HG03280 (cell line): ENCODE results near the gene TARBP1.
"Not testable (repeated sequence)": the region's sequence is repeated elsewhere in the genome, so short reads cannot be mapped to it uniquely, and the experiment has no call there.

Experiments used
- ATAC-seq: cut with Tn5 transposase; IDR thresholded peaks from one replicate; pipeline ENCODE4 v1.9.1; 2021; ENCODE audit warnings: mild to moderate bottlenecking, moderate library complexity; ENCODE audit not compliant: unreplicated experiment

TARBP1 gene

DNA sequence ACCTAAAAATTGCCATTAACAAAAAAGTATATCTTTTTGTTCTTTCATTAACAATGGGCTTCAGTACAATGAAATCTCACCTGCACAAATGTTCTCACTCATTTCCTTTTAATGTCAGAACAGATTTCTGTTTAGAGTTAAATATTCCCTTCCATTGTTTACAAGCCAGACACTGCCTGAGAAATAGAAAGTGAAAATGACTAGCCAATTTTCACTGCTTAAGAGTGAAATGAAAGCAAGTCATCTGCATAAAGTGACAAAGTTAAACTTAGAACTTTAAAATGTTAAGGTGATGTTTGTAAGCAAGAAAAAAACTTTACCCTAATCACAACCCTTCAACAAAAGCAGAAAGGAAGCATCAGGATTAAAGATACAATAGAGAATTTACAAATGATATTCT, 78.2 kb downstream of the TARBP1 start:
- peak; percentile 48 for ATAC-seq

DNA sequence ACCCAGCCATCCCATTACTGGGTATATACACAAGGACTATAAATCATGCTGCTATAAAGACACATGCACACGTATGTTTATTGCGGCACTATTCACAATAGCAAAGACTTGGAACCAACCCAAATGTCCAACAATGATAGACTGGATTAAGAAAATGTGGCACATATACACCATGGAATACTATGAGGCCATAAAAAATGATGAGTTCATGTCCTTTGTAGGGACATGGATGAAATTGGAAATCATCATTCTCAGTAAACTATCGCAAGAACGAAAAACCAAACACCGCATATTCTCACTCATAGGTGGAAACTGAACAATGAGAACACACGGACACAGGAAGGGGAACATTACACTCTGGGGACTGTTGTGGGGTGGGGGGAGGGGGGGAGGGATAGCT, 79.5 kb downstream of the TARBP1 start:
- not testable (repeated sequence) for ATAC-seq

DNA sequence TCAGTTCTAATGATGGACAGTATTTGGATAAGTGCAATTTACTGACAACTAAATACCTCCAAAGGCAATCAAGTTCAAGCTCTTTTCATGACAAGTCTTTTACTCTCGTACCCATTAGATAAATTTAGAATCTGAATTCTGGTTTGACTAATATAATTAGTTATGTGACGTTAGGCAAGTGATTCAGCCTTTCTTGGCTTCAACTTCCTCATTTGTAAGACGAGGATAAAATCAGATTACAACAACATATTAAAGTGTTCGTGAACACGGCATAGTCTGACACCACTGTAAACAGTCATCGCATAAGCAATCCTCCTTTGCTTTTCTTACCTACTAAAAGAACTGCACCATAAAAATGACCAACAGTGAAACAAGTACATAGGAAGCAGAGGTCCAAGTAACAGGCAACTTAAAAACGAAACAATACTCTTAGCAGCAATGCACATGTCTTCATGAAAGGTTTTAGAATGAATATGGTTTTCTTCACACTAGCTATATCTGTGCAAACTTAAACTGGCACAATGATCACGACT, 80.1 kb downstream of the TARBP1 start:
- peak; percentile 49 for ATAC-seq

DNA sequence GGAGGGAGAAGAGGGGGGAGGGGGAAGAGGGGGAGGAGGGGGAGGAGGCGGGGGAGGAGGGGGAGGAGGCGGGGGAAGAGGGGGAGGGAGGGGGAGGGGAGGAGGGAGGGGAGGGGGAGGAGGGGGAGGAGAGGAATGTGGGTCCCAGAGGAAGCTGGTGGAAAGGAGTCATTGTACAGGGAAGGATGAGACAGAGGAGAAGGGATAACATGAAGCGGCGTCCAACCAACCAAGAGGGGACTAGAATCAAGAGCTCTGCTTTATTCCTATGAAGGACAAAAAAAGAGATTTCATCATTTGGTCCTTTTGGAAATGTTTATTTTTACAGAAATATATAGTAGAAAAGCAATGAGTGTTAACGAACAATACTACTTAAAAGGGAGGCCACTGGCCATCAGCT, 81.2 kb downstream of the TARBP1 start:
- ATAC-seq: no peak

DNA sequence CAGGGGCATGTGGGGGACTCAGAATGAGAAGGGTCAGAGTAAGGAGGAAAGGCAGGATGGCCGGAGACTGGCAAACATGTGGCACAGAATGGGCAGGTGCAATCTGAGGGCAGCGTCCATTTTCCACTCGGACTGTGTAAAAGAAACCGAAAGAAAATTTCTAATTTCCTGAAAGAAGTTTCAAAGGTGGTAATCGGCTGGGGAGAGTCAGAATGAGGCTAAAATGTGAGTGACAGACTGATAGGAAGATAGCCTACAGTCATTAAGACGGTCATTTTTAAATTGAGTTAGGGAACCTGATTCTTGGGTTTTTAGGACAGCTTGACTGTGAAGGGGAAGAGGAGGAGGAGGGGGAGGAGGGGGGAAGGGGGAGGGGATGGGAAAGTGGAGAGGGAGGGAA, 82.1 kb downstream of the TARBP1 start:
- ATAC-seq: no peak

DNA sequence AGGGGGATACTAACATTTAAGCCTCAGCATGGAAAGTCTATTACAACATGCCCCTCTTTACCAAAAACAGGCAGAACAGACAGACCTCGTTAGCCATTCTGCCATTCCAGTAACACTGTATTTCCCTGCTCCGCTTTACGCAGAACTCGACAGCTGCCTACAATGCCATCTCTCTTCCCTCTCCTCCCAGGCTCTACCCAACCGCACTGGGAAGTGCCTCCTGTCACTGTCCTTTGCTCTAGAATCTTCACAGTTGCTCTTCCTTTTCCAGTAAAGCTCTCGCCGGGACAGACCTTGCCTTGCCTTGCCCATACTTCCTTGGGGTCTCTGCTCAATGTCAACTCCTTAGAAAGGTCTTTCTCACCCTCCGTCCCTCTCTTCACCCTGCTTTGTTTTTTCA, 82.9 kb downstream of the TARBP1 start:
- ATAC-seq: no peak

DNA sequence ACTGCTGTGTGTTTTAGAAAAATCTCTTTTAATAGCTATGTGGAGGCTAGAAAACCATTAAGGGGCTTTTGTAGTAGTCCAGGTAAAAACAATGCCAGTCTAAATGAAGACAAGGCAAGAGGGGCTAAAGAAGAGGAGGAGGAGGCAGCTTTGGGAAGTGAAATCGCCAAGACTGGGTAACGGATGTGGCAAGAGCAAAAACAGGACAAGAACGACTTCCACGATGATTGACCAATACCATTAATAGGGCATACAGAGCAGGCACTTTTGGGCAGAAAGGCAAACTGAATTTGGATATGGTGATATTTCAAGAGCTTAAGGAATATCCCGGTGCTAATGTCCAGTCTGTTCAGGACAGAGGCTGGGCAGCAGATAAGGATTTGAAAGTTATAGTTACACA, 83.7 kb downstream of the TARBP1 start:
- ATAC-seq: no peak

DNA sequence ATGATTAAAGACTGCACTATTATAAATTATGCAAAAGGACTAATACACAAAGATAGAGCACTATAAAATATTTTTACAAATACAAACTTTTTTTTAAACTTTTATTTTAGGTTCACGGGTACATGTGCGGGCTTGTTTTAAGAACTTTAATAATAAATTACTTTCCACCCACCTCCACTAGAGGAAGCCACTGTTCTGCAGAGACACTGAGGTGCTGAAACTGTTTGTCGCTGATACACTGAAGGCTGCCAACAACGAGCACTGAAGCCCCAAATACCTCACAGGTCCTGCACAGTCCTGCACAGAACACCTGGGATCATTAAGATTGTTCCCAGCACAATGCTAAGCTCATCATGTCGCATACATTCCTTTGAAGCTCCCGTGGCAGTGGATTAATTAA, 85.8 kb downstream of the TARBP1 start:
- no peak for ATAC-seq

DNA sequence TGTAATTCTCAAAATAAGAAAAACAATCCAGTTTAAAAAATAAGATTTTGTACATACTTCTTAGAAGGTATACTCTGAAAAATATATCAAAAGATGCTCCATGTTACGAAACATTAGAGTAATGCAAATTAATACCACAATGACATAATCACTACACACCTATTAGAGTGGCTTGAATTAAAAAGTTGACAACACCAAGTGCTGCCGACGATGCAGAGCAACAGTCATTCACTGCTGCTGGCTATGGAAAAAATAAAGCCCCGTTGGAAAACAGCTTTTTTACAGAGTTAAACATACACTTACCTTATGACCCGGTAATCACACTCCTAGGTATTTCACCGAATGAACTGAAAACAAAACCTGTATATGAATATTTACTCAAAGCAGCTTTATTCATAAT, 90.9 kb downstream of the TARBP1 start:
- no peak for ATAC-seq

DNA sequence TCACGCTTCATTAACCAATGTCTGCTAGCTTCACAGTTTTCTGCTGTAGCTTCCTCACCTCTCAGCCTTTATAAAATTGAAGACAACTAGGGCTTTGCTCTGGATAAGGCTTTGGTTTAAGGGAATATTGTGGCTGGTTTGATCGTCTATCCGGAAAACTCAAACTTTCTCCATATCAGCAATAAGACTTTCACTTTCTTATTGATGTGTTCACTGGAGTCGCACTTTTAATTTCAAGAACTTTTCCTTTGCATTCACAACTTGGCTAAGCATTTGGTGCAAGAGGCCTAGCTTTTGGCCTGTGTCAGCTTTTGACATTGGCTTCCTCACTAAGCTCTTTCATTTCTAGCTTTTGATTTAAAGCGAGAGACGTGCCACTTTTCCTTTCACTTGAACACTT, 92.9 kb downstream of the TARBP1 start:
- ATAC-seq: no peak

DNA sequence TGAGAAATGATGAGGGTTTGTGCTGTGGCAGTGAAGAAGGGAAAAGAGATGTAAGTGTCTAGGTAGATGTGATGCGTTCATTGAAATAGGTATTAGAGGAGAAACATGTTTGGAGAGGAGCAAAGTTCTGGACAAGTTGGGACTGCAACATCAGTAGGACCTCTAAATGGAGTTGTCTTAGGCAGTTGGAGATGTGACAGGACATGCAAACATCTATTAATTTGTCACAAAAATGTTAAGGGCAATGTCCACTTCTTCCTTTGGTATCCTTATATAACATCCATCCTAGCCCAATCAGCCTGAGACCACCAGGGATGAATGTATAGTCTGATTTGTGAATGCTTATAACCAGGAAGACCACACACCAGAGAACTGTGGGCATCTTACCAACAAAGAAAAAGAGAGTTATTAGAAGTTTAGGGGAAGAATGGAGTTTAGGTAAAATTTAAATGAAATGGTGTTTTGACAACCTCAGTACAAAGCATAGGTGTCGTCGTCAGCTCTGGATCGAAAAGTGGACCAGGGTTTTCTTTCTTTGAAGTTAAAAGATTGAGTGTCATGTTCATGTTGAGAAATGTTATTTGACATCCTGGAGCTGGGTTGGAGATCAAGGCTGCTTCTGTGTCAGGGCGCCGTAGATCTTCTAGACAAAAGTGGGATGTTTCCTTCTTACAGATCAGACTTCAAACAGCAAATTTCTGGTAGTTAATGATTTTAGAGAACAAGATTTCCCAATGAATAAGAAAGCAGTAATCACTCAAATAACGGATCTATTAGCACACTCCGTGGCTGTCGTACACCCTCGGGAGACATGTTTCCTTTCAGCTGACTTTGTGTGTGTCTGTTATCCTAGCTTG, 97.1 kb downstream of the TARBP1 start:
- ATAC-seq: no peak

DNA sequence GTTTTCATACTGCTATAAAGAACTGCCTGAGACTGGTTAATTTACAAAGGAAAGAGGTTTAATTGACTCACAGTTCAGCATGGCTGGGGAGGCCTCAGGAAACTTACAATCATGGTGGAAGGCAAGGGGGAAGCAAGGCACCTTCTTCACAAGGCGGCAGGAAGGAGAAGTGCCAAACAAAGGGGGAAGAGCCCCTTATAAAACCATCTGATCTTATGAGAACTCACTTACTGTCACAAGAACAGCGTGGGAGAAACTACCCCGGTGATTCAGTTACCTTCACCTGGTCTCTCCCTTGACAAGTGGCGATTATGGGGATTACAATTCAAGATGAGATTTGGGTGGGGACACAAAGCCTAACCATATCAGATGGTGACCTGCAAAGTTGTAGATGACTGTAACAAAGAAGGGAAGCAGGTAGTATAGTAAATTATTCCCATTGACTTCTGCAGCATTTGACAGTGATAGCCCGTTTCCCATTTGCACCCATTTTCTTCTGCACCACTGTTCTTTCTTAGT, 99.3 kb downstream of the TARBP1 start:
- ATAC-seq: not testable (repeated sequence)

DNA sequence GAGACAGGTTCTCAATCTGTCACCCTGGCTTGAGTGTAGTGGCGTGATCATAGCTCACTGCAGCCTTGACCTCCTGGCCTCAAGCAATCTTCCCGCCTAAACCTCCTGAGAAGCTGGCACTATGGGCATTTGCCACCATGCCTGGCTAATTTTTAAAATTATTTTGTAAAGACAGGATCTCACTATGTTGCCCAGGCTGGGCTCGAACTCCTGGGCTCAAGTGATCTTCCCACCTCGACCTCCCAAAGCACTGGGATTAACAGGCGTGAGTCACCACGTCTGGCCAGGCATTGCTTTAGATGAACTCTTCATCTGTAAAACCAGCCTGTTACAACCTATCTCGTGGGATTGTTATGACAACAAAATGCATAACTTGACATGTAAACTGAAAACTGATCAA, 103.3 kb downstream of the TARBP1 start:
- ATAC-seq: no peak

DNA sequence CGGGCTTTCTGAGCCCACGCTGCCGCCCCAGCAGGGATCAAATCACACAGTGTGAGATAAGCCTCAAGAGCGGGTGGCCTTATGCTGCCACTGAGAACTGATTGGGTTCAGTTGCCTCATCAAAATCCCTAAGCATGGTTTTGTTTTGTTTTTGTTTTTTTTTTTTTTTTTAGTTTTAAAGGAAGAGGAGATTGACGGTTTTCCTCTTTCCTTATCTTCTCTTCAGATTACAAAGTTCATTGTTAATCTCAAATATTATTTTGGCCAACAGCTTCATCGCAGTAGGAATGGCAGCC, 105.1 kb downstream of the TARBP1 start:
- ATAC-seq: no peak

DNA sequence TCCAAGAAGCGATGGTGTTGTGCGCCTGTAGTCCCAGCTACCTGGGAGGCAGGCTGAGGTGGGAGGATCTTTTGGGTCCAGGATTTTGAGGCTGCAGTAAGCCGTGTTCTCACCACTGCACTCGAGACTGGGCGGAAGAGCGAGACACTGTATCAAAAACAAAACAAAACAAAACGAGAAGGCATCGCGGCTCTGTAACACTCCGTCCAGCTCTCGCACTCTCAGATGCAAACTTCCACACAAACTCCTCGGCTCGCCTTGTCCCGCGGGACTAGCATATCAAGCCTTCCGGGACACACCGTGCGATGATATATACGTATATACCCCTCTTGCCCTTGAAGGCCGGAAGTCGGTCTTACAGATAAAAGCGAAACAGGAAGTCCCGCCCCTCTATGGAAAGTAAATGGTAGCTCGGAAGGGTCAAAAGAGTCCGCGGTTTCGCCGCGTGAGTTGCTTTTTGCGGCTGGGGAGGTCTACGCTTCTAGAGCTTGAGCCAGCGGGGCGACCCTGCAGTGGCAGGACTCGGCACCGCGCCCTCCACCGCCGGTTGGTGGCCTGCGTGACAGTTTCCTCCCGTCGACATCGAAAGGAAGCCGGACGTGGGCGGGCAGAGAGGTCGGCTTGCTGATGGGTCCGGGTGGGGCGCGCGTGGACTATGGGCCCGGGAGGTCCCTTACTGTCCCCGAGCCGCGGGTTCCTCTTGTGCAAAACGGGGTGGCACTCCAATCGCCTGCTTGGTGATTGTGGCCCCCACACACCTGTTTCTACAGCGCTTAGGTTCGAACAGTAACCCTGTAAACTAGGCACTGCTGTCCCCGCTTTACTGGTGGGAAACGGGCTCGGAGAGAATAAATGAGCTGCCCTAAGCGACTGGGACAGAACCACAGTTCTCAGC, 105.7 kb downstream of the TARBP1 start, which contains the start of gene COA6:
TSS of gene COA6 (plus strand) at position 393 of the 895 bp plus-strand sequence. CDS start at position 404, 11 bp downstream.
- peak; percentile 93 for ATAC-seq

DNA sequence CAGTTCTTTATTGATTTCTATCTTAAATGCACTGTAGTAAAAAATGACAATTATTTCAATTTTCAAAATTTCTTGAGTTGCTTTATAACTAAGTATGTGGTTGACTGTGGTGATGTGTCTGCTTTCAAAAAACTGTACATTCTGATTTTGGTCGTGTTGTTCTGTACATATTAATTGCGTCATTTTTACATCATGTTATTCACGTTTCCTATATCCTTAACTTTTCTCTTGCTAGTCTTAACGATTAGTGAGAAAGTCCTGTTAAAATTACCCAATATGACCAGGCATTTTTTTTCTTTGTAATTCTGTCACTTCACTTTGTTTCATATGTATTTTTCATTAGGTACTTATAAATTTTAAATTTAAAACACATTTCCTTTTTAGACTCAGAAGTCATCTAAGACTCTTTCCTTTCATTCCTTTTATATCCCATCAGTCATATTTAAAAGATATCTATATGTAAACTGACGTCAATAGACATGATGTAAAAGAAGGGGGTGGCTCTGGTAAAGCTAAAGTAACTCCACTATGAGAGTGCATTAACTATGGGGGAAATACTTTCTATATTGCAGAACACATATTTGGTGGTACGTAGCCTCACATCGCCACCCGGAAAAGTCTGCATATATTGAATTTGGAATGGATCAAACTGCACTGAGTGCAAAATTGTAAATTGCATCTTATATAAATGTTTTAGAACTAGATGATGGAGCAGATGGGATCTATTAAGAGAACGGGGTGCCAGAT, 106.8 kb downstream of the TARBP1 start:
- ATAC-seq: no peak

DNA sequence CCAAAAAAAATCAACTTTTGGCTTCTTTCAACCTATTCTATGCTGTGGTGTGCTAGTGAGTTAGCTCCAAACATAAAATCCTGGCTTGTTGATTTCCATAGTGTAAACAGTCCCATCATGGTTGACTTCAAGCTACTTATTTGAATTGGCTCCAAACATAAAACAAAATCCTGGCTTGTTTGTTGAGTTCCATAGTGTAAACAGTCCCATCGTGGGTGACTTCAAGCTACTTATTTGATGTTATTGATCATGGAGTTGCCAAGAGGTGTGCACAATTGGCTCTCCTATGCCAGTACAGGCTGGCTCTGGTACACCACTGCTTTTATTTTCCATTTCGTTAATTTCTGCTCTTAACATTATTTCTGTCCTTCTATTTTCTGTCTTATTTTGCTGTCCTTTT, 107.6 kb downstream of the TARBP1 start:
- no peak for ATAC-seq

DNA sequence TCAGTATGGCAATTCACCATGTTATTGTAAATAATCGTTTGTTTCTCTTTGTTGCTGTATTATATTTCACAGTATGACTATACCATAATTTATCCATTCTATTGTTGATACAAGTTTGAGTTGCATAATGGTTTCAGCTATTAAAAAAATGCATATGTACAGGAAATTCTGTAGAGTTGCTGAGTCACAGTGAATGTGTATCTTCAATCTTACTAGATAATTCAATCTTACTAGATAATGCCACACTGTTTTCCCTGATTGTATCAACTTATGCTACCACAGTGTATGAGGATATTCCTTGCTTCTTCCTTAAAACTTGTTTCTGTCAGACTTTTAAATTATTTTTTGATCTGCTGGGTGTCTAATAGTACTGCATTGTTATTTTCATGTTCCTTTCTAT, 109.2 kb downstream of the TARBP1 start:
- no peak for ATAC-seq

DNA sequence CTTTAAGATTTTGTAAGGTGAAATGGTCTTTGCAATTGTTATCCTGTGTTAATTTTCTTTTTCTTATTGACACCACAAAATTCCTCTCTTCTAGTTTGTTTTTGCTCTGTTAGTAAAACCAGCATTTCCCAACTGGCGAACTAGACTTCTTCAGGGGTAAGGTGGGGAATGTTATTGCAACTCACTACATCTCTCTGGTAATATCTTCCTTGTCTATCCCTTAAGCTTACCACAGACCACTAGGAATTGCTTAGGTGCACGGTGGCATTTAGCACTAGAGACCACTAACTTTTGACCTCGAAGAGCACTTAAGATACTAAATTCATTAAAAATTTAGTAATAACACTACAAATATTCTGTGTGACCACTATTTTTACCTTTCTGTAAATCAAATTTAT, 109.9 kb downstream of the TARBP1 start:
- no peak for ATAC-seq

DNA sequence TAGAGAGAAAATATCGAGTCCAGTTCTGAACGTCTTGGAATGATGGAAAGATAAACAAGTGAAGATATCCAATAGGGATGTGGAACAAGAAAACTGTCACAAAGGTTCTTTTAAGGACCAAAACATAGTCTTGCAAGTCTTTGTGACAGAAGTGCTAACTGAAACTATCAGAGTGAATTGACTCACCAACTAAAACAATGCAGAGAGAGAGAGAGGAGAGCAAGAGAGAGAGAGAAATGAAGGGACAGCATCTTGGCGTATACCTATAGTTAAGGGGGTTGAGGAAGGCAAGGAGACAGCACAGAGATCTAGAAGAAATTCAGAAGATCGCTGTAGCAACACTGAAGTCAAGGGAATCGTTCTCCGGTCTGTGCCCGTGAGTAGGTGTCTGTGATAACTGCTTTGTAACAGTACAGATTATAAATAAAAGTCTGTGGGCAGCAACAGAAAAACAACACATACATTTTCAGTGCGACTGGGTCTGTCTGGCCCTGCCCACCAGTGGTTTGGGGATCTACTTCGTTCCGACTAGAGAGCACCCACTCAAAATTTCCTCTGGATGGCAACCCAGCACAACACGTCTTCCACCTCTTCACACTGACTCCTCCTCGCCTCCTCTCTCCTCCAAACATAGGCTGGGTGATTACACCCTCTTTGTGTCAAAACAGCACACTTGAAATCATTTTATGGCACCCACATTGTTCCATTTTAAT, 110.5 kb downstream of the TARBP1 start:
- ATAC-seq: no peak
